PC-3 (cell line): ENCODE measurements around the gene ACP1.

Experiments used
- EZH2 ChIP-seq: fragments of 300-600 bp; sonication (generic); IDR thresholded peaks from one replicate; pipeline ENCODE4 v1.6.1; 2017; ENCODE audit warnings: antibody characterized with exemption, mild to moderate bottlenecking, low read length; ENCODE audit not compliant: unreplicated experiment
- TF ChIP-seq, protein P1 (sequence below): fragments of 300-600 bp; sonication (generic); conservative IDR thresholded peaks from 2 replicates; pipeline ENCODE4 v1.5.1; 2017; ENCODE audit warnings: antibody characterized with exemption, low read depth, mild to moderate bottlenecking, low read length

DNA sequence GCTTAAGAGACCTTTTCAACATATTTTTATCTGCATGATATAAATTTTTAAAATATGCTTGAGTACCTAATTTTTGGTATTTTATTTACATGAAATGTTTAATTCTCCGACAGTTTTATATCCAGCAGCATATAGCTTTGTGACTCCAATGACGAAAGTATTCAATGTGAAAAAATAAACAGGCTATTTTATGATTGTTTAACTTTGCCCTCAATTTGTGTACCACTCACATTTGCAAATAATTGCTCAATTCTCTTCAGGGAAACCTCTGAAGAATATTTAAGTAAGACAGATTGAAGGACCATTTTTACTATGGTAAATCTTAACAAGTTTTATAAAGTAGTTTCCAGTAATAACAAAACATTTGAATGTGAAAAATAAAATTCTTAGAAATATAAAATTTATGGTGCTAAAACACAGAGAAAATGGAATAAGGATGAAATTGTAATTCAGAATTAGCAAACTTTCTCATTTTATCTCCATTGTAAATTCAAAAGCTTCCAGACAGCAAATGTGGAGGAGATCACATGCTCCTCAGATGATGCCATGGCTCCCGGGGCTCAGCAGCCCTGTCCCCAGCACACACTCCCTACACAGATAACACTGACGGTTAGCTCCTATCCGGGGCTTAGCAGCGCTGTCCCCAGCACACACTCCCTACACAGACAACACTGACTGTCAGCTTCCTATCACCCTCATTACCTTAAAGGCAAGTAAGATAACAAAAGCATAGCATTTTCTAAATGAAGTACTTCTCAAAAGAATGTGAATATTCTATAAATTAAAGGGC, 40.6 kb upstream of the ACP1 start:
- TF ChIP-seq, protein P1, sequence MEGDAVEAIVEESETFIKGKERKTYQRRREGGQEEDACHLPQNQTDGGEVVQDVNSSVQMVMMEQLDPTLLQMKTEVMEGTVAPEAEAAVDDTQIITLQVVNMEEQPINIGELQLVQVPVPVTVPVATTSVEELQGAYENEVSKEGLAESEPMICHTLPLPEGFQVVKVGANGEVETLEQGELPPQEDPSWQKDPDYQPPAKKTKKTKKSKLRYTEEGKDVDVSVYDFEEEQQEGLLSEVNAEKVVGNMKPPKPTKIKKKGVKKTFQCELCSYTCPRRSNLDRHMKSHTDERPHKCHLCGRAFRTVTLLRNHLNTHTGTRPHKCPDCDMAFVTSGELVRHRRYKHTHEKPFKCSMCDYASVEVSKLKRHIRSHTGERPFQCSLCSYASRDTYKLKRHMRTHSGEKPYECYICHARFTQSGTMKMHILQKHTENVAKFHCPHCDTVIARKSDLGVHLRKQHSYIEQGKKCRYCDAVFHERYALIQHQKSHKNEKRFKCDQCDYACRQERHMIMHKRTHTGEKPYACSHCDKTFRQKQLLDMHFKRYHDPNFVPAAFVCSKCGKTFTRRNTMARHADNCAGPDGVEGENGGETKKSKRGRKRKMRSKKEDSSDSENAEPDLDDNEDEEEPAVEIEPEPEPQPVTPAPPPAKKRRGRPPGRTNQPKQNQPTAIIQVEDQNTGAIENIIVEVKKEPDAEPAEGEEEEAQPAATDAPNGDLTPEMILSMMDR = no peak
- TF ChIP-seq EZH2 = no peak
